SIG-M5 treated with dmso at 0.1 percent for 504 hours (cell line): ENCODE measurements around the gene JUND.

Experiments used
- DNase-seq: peaks from one replicate; lab custom pipeline; 2025; ENCODE audit not compliant: unreplicated experiment; lab: John Stamatoyannopoulos, UW

The JUND gene

GRCh38 chr19:18291019-18291524 lies 9.7 kb upstream of the JUND start:
- no peak for DNase-seq

GRCh38 chr19:18290302-18291018 lies 9.0 kb upstream of the JUND start:
- DNase-seq, result peak; percentile 49

GRCh38 chr19:18289471-18290301 lies 8.3 kb upstream of the JUND start:
- DNase-seq, result no peak

- no peak for DNase-seq
Observed at GRCh38 chr19:18287836-18288772, 6.7 kb upstream of the JUND start.

GRCh38 chr19:18286973-18287635 lies 5.7 kb upstream of the JUND start:
- no peak for DNase-seq

- DNase-seq, result no peak
Observed at GRCh38 chr19:18284712-18285360, 3.4 kb upstream of the JUND start.

GRCh38 chr19:18283338-18283737 lies 1.9 kb upstream of the JUND start:
- DNase-seq, result no peak

GRCh38 chr19:18282788-18283141 lies 1.3 kb upstream of the JUND start:
- DNase-seq, result peak; percentile 23

GRCh38 chr19:18282021-18282787 lies 782 bp upstream of the JUND start:
- DNase-seq, result no peak

- peak; percentile 55 for DNase-seq
Observed at GRCh38 chr19:18280247-18281081, 958 bp downstream of the JUND start.

GRCh38 chr19:18279516-18280246 lies 1.7 kb downstream of the JUND start:
- DNase-seq, result peak; percentile 90

GRCh38 chr19:18279266-18279515 lies 2.2 kb downstream of the JUND start:
- no peak for DNase-seq

GRCh38 chr19:18278521-18279265 lies 2.7 kb downstream of the JUND start:
- no peak for DNase-seq

- no peak for DNase-seq
Observed at GRCh38 chr19:18274781-18275356, 6.6 kb downstream of the JUND start.

GRCh38 chr19:18274219-18274780 lies 7.1 kb downstream of the JUND start, which contains the start of gene IQCN:
IQCN (minus strand) TSS chr19:18274452; CDS start chr19:18269478, 4,974 bp downstream.
- no peak for DNase-seq

- DNase-seq, result no peak
Observed at GRCh38 chr19:18273561-18274218, 7.7 kb downstream of the JUND start.
